VCaP (cell line): ENCODE results near the gene AFMID.

Source experiments
- H3K27ac ChIP-seq: fragments of 450-650 bp; 2 replicates; pipeline ENCODE4 v1.5.1; 2017
- TF ChIP-seq, protein P1 (sequence below): fragments of 450-650 bp; conservative IDR thresholded peaks from 2 replicates; pipeline ENCODE4 v1.5.1; 2017; ENCODE audit warnings: mild to moderate bottlenecking, moderate library complexity

Gene AFMID

DNA sequence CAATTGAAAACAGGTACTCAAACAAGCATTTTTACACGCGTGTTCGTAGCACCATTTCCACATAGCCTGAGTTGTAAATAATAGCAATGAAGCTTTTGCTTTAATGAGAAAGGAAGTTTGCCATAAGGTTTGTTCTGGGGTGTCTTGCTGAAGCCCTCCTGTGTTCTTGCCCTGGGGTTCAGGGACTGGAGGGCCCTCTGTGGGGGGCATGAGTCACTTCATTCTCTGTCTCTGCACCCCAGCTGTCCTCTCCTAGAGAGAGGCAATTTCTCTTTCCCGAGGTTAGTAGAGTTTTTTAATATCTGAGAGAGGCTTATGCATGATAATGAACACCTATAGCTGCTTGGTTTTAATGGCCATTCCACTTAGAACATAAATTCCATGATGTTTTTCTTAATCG, 9.6 kb downstream of the AFMID start:
- H3K27ac ChIP-seq: peak overlapping the region; percentile 99
- TF ChIP-seq, protein P1, sequence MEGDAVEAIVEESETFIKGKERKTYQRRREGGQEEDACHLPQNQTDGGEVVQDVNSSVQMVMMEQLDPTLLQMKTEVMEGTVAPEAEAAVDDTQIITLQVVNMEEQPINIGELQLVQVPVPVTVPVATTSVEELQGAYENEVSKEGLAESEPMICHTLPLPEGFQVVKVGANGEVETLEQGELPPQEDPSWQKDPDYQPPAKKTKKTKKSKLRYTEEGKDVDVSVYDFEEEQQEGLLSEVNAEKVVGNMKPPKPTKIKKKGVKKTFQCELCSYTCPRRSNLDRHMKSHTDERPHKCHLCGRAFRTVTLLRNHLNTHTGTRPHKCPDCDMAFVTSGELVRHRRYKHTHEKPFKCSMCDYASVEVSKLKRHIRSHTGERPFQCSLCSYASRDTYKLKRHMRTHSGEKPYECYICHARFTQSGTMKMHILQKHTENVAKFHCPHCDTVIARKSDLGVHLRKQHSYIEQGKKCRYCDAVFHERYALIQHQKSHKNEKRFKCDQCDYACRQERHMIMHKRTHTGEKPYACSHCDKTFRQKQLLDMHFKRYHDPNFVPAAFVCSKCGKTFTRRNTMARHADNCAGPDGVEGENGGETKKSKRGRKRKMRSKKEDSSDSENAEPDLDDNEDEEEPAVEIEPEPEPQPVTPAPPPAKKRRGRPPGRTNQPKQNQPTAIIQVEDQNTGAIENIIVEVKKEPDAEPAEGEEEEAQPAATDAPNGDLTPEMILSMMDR: no peak

DNA sequence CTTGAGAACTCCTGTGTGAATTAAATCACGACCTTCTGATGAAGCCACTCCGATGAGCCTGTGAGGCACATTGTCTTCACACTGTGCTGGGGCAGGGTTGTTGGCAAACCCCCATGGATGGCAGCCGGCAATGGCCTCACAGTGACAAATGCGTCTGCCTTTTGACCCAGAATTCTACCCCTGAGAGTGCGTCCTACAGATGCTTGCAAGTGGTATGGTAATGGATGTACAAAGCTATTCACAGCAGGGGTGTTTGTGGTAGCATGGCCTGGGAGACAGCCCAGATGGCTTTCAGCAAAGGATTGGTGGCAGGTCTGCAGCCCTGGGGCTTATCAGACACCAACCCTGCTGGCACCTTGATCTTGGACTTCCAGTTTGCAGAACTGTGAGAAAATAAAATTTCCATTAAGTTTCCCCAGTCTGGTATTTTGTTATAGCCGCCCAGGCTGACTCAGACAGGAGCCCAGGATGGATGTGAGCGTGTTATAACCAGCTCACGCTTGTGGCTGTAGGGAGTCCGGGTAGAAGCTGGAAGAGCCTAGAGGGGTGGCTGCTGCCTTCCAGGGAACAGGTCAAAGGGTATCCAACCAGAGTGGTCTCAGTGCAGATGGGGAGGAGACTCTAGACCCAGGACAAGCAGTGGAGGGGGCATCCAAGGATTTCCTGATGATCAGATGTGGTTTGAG, 10.1 kb downstream of the AFMID start:
- H3K27ac ChIP-seq: peak overlapping the region; percentile 99
- TF ChIP-seq, protein P1: no peak

DNA sequence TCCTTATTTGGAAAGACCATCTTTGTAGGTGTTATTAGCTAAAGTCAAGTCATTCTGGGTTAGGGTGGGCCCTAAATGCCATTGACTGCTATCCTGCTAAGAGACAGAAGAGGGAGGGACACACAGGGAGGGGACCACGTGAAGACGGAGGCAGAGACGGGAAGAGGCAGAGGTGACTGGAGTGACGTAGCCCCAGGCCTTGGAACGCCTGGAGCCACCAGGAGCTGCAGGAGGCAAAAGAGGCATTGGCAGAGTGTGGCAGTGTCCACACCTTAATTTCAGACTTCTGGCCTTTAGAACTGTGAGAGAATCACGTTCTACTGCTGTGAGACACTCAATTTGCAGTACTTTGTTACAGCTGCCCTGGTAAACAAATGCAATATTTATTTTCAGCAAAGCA, 13.3 kb downstream of the AFMID start:
- H3K27ac ChIP-seq: peak overlapping the region; percentile 99
- TF ChIP-seq, protein P1: no peak

DNA sequence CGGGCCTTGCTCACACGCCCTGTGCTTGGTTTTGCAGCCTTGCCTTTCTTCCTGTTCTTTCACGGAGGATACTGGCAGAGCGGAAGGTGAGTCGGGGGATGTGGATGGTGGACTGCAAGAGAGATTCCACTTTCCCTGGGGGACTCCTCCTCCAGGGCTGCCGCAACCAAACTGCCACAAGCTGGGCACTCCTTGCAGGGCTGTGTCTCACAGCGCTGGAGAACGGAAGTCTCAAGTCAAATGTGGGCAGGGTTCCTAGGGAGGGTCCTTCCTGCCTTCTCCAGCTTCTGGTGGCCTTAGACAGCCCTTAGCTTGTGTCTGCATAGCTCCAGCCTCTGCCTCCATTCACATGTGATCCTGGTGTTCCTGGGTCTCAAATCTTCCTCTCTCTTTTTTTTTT, 15.5 kb downstream of the AFMID start:
- no peak overlapping the region for H3K27ac ChIP-seq
- TF ChIP-seq, protein P1: no peak

DNA sequence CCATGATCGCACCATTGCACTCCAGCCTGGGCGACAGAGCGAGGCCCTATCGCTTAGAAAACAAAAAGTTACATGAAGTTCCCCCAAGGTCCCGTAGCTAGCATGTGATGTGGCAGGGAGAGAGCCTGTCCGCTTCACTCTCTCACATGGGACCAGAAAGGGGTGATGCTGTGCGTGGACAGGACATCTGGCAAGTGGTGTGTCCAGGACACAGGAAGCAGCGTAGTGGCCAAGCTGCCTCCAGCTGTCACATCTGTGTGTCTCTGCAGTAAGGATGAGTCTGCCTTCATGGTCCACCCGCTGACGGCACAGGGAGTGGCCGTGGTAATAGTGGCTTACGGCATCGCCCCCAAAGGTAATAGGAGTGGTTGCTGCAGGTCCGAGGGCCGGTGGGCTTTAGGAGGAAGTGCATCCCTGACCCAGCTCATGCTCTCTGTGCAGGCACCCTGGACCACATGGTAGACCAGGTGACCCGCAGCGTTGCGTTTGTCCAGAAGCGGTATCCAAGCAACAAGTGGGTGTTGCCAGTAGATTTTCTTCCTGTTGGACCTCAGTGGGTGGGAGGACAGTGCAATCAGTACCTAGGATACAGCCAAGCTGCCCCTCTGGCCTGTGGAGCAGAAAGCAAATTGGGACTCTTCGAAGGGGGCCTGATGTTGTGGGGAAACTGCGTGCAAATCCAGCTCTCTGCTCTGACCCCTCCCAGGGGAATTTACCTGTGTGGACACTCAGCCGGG, 17.4 kb downstream of the AFMID start:
- TF ChIP-seq, protein P1: no peak
- H3K27ac ChIP-seq: no peak overlapping the region

DNA sequence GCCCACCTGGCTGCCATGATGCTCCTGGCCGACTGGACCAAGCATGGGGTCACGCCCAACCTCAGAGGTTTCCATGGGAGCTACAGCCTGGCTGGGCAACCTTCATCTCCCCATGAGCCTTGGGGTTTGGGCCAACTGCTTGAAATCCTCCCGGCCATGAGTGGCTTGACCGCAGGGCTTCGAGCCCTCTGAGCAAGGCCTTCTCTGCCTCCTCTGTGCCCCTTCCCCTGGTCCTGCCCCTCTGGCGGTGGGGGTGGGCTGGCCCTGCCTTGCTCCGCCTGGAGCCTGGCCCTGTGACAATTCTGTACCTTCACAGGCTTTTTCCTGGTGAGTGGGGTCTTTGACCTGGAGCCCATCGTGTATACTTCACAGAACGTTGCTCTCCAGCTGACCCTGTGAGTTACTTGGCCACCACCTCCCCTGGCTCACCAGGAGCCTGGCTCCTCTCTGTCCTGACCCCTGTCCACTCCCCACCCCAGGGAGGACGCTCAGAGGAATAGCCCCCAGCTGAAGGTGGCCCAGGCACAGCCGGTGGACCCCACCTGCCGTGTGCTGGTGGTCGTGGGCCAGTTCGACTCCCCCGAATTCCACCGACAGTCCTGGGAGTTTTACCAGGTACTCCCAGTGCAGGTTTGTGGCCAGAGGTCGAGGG, 18.1 kb downstream of the AFMID start:
- H3K27ac ChIP-seq: no peak overlapping the region
- TF ChIP-seq, protein P1: no peak

DNA sequence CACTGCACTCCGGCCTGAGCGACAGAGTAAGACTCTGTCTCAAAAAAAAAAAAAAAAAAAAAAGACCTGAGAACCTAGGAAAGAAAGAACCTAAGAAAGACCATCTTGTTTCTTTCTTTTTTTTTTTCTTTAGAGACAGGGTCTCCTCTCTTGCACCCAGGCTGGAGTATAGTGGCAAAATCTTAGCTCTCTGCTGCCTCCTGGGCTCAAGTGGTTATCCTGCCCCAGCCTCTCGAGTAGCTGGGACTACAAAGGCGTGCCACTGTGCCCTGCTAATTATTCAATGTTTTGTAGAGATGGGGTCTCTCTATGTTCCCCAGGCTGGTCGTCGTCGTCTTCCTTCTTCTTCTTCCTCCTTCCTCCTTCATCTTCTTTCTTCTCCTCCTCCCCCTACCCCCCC, 19.1 kb downstream of the AFMID start:
- H3K27ac ChIP-seq: no peak overlapping the region
- TF ChIP-seq, protein P1: 0 out of 2 replicates have a peak, but pooled peaks have one; percentile 10
